Mesendoderm (in vitro differentiated cells): ENCODE data around the gene OTOS.

Source experiments
- DNase-seq: peaks from one replicate; pipeline ENCODE4 v3.0.0; 2013
- H2AK5ac ChIP-seq: 2 replicates; pipeline ENCODE4 v1.6.1; 2013; ENCODE audit warnings: low read length, inconsistent platforms
- H2BK120ac ChIP-seq: 2 replicates; pipeline ENCODE4 v1.6.1; 2013; ENCODE audit warnings: low read depth, mild to moderate bottlenecking, low read length, moderate library complexity, mixed read lengths
- H2BK15ac ChIP-seq: replicated peaks from 2 replicates; pipeline ENCODE4 v1.6.1; 2013; ENCODE audit warnings: low read depth, mild to moderate bottlenecking, moderate library complexity
- H2BK5ac ChIP-seq: 2 replicates; pipeline ENCODE4 v1.6.1; 2013; ENCODE audit warnings: low read length, inconsistent platforms
- H3K18ac ChIP-seq: 2 replicates; pipeline ENCODE4 v1.6.1; 2013; ENCODE audit warnings: mild to moderate bottlenecking, low read length, mixed read lengths
- H3K23ac ChIP-seq: one replicate; pipeline ENCODE4 v1.6.1; 2013; ENCODE audit warnings: low read length
- H3K27ac ChIP-seq: 2 replicates; pipeline ENCODE4 v1.5.1; 2013; ENCODE audit warnings: low read depth, mild to moderate bottlenecking, inconsistent platforms, low read length, moderate library complexity
- H3K27me3 ChIP-seq: 2 replicates; pipeline ENCODE4 v1.6.1; 2013; ENCODE audit warnings: low read length, control low read depth, mild to moderate bottlenecking, inconsistent platforms; ENCODE audit not compliant: insufficient read depth, poor library complexity
- H3K36me3 ChIP-seq: 2 replicates; pipeline ENCODE4 v1.6.1; 2013; ENCODE audit warnings: low read length, inconsistent platforms; ENCODE audit not compliant: control insufficient read depth, insufficient read depth
- H3K4ac ChIP-seq: one replicate; pipeline ENCODE4 v1.6.1; 2013; ENCODE audit warnings: low read depth, mild to moderate bottlenecking, low read length, moderate library complexity
- H3K4me1 ChIP-seq: 2 replicates; pipeline ENCODE4 v1.6.1; 2013; ENCODE audit warnings: low read depth, low read length, inconsistent platforms; ENCODE audit not compliant: control insufficient read depth
- H3K4me2 ChIP-seq: 2 replicates; pipeline ENCODE4 v1.6.1; 2013; ENCODE audit warnings: low read length
- H3K4me3 ChIP-seq: 2 replicates; pipeline ENCODE4 v1.5.1; 2013; ENCODE audit warnings: mild to moderate bottlenecking, low read length
- H3K56ac ChIP-seq: one replicate; pipeline ENCODE4 v1.6.1; 2013; ENCODE audit warnings: low read length
- H3K79me1 ChIP-seq: 2 replicates; pipeline ENCODE4 v1.6.1; 2013; ENCODE audit warnings: low read length, inconsistent platforms
- H3K79me2 ChIP-seq: 2 replicates; pipeline ENCODE4 v1.6.1; 2013; ENCODE audit warnings: mild to moderate bottlenecking, low read length; ENCODE audit not compliant: control insufficient read depth, insufficient read depth
- H3K9ac ChIP-seq: 2 replicates; pipeline ENCODE4 v1.6.1; 2013; ENCODE audit warnings: low read length, inconsistent platforms
- H4K5ac ChIP-seq: one replicate; pipeline ENCODE4 v1.6.1; 2013; ENCODE audit warnings: low read length
- H4K8ac ChIP-seq: one replicate; pipeline ENCODE4 v1.6.1; 2013; ENCODE audit warnings: low read depth, mild to moderate bottlenecking, control low read depth, low read length, moderate library complexity
- WGBS: extraction: QIAGEN DNeasy Blood & Tissue Kit; methylation state at CpG from one replicate; pipeline ENCODE4 v1.1.7; 2013; ENCODE audit warnings: low lambda C conversion rate, missing lambda C conversion rate; ENCODE audit not compliant: insufficient coverage; ENCODE audit errors: extremely low coverage; 5-methylcytosine and 5-hydroxymethylcytosine counted together

The OTOS gene

DNA sequence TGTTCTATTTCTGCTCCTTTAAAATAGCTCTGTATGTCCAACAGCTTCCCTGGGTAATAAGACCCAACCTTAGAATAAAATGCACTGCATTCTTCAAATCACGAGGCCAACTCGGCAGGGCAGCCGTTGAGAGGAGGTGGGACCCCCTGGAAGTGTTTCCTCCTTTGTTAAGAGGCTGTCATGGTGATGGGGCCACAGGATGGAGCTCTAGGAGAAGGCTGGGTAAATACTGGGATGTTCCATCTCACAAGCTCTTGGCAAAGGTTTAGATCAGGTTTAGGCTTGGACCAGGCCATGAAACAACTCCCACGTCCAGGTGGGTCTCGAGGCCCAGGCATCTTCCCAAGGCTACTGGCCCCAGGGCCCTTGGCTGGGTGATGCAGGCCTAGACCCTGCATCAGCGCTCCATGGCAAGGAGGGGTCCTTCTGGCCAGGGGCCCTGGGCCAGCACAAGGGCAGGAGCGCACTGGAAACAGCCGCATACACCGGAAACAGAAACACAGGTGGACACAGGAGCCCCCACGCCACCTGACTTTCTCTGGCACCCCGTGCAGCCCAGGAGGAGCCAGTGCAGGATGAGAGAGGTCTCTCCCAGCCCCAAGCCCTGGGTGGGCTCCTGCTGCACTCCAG, 38.8 kb upstream of the OTOS start:
- Histone ChIP-seq H3K9ac (no peak overlapping the region), H3K27ac (no peak overlapping the region), H2BK5ac (no peak overlapping the region), H3K79me2 (no peaks in the 10 kb centered on the region), H4K5ac (no peak overlapping the region), H3K23ac (no peak overlapping the region), H2BK15ac (no peak overlapping the region), H3K56ac (no peak overlapping the region), H3K4me1 (no peaks in the 10 kb centered on the region), H3K36me3 (no peaks in the 10 kb centered on the region), H3K18ac (no peak overlapping the region), H4K8ac (no peak overlapping the region), H3K79me1 (no peaks in the 10 kb centered on the region), H2BK120ac (no peak overlapping the region), H3K27me3 (no peaks in the 10 kb centered on the region), H3K4me2 (no peak overlapping the region), H3K4me3 (no peak overlapping the region), H2AK5ac (no peak overlapping the region), H3K4ac (no peak overlapping the region)
- no CpG with 5 or more reads among the region's 11 CpGs for WGBS
- DNase-seq = peak; percentile 33

DNA sequence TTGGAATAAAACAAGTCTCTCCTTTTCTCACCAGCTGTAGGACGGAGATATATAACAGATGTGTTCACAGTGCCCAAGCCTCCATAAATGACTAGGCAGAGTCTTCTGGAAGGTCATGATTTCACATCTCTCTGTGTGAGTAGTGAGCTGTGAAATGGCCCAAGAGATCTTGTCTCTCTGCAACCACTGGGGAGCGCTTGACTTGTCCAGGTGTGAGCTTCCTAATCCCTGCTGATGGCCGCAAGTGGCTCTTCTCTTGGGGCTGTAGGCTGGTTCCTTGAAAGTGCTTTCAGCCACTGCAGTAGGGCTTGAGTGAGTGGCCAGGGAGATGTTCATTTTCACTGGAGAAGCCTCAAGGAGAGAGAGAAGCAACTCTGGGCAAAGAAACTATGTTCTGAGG, 38.1 kb upstream of the OTOS start:
- no peak overlapping the region for H3K4ac ChIP-seq
- H3K4me1 ChIP-seq = no peaks in the 10 kb centered on the region
- no peak overlapping the region for H3K27ac ChIP-seq
- H3K79me1 ChIP-seq = no peaks in the 10 kb centered on the region
- H3K79me2 ChIP-seq = no peaks in the 10 kb centered on the region
- no peak overlapping the region for H2BK120ac ChIP-seq
- peak; percentile 9 for DNase-seq
- H4K5ac ChIP-seq = no peak overlapping the region
- no peak overlapping the region for H3K23ac ChIP-seq
- no peak overlapping the region for H4K8ac ChIP-seq
- no peak overlapping the region for H3K4me3 ChIP-seq
- no CpG with 5 or more reads among the region's 3 CpGs for WGBS
- H2AK5ac ChIP-seq = no peak overlapping the region
- no peaks in the 10 kb centered on the region for H3K36me3 ChIP-seq
- no peak overlapping the region for H3K4me2 ChIP-seq
- no peak overlapping the region for H2BK5ac ChIP-seq
- no peaks in the 10 kb centered on the region for H3K27me3 ChIP-seq
- no peak overlapping the region for H2BK15ac ChIP-seq
- H3K18ac ChIP-seq = no peak overlapping the region
- H3K56ac ChIP-seq = no peak overlapping the region
- H3K9ac ChIP-seq = no peak overlapping the region

DNA sequence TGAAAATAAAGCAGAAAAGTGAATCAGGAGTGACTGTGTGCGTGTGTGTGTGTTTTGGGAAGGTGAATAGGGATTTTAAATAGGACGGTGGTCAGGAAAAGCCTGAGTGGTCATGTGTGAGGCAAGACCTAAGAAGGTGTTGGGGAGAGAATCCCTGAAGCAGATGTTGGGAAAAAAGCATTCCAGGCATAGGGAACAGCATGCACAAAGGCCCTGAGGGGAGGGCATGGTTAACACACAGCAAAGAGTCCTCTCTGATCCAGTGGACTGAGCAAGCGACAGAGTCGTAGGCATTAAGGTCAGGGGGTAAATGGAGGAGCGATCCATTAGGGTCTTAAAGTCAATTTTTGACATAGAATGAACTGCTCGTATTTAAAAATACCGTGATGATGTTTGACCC, 34.0 kb upstream of the OTOS start:
- no peak overlapping the region for H2BK5ac ChIP-seq
- no peak overlapping the region for H2BK120ac ChIP-seq
- no peak overlapping the region for H3K18ac ChIP-seq
- no peaks in the 10 kb centered on the region for H3K27me3 ChIP-seq
- no peak overlapping the region for H3K4me3 ChIP-seq
- no peak overlapping the region for H3K9ac ChIP-seq
- no peak overlapping the region for H3K23ac ChIP-seq
- no peak overlapping the region for H2AK5ac ChIP-seq
- H4K8ac ChIP-seq = no peak overlapping the region
- no peaks in the 10 kb centered on the region for H3K4me1 ChIP-seq
- H3K27ac ChIP-seq = no peak overlapping the region
- no peak overlapping the region for H4K5ac ChIP-seq
- no peak overlapping the region for H2BK15ac ChIP-seq
- 100% methylated on average over 2 of the region's 7 CpGs for WGBS
- no peak for DNase-seq
- no peaks in the 10 kb centered on the region for H3K79me1 ChIP-seq
- H3K4ac ChIP-seq = no peak overlapping the region
- H3K56ac ChIP-seq = no peak overlapping the region
- no peaks in the 10 kb centered on the region for H3K79me2 ChIP-seq
- H3K4me2 ChIP-seq = no peak overlapping the region
- H3K36me3 ChIP-seq = no peaks in the 10 kb centered on the region

DNA sequence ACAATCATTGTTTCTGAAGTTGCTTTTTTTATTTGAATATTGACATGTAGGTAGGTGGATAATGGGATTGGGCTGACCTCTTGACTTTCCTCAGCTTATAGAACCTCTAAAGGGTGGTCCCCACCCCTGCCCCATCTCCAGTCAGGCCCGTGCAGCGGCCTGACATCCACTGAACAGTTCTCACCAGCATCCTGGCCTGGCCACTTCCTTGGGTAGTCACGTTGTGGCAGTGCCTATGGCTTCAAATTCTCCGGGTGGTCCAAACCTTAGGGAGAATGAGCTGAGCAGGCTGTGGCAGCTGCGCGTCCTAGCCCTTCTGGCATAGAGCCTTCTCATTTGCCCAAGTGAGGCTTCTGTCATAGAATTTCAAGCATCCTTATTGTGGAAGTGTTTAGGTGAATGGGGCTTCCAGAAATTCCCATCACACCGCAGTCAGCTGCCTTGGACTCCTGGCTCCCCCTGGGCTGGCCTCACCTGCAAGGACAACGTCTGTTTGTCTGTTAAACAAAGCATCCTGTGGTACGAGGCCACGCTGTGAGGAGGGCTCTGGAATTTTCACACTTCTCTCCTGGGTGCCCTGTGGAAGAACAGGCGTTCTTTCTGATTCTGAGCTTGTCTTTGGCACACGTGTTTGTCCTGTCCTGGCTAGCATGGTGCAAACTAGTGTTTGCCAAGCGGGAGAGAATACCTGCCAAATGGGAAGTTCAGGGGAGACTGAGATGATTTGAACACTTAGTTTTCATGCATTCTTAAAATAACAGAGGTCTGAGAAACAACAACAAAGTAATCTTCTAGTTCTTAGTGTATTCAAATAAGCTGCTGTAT, 31.8 kb upstream of the OTOS start:
- WGBS = no CpG with 5 or more reads among the region's 13 CpGs
- Histone ChIP-seq H3K4me1 (no peaks in the 10 kb centered on the region), H4K8ac (no peak overlapping the region), H3K79me1 (no peaks in the 10 kb centered on the region), H3K23ac (no peak overlapping the region), H3K79me2 (no peaks in the 10 kb centered on the region), H3K9ac (no peak overlapping the region), H3K4ac (no peak overlapping the region), H3K27ac (no peak overlapping the region), H3K56ac (no peak overlapping the region), H2BK5ac (no peak overlapping the region), H4K5ac (no peak overlapping the region), H3K36me3 (no peaks in the 10 kb centered on the region), H2AK5ac (no peak overlapping the region), H2BK120ac (no peak overlapping the region), H3K27me3 (no peaks in the 10 kb centered on the region), H3K4me2 (no peak overlapping the region), H3K18ac (no peak overlapping the region), H3K4me3 (no peak overlapping the region), H2BK15ac (no peak overlapping the region)
- no peak for DNase-seq

DNA sequence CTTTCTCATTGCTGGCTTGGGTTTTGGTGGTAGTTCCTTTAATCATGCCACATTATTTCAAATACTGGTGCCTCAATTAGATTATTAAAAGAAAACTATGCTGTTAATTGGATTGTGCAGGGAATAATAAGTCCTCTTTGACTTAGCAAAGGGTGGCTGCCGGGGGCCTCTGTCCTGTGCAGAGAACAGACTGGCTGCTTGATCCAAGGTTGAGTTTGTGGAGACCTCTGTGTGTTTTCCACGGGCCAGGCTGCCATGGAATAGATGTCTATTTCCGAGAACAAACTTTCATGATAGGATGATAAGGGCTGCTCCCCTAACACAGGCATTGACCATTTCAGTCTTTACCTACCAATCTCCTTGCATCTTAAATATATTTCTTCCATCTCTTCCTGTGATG, 30.4 kb upstream of the OTOS start:
- Histone ChIP-seq H2BK120ac (no peak overlapping the region), H3K4me1 (no peaks in the 10 kb centered on the region), H3K79me1 (no peaks in the 10 kb centered on the region), H3K36me3 (no peaks in the 10 kb centered on the region), H3K23ac (no peak overlapping the region), H3K18ac (no peak overlapping the region), H4K5ac (no peak overlapping the region), H2AK5ac (no peak overlapping the region), H3K27me3 (no peaks in the 10 kb centered on the region), H4K8ac (no peak overlapping the region), H3K4me2 (no peak overlapping the region), H3K9ac (no peak overlapping the region), H2BK5ac (no peak overlapping the region), H3K27ac (no peak overlapping the region), H3K4me3 (no peak overlapping the region), H3K56ac (no peak overlapping the region), H2BK15ac (no peak overlapping the region), H3K79me2 (no peaks in the 10 kb centered on the region), H3K4ac (no peak overlapping the region)
- no peak for DNase-seq
- no CpG with 5 or more reads among the region's 3 CpGs for WGBS
